GM20000 (cell line): ENCODE data around the gene KDM4B.
"Not testable (repeated sequence)": the region's sequence is repeated elsewhere in the genome, so short reads cannot be mapped to it uniquely, and the experiment has no call there.

ENCODE experiments used
- DNase-seq: peaks from one replicate; pipeline ENCODE4 v3.0.0; 2012; ENCODE audit warnings: low spot score
- CTCF ChIP-seq: IDR thresholded peaks from 2 replicates; pipeline ENCODE4 v1.5.1; 2012; ENCODE audit warnings: mild to moderate bottlenecking, control low read depth; ENCODE audit errors: extremely low read depth, missing control alignments

Gene KDM4B

GRCh38 chr19:4935444-4935843 is 33.5 kb upstream of the KDM4B start:
- DNase-seq: no peak
- TF ChIP-seq CTCF: no peak

- TF ChIP-seq CTCF: no peak
- DNase-seq: no peak
Observed at GRCh38 chr19:4937060-4937459, 31.9 kb upstream of the KDM4B start.

GRCh38 chr19:4938461-4938860 is 30.5 kb upstream of the KDM4B start:
- not testable (repeated sequence) for DNase-seq

GRCh38 chr19:4939466-4939865 is 29.4 kb upstream of the KDM4B start:
- TF ChIP-seq CTCF: no peak
- DNase-seq: no peak

- not testable (repeated sequence) for DNase-seq
Observed at GRCh38 chr19:4941638-4942169, 27.2 kb upstream of the KDM4B start.

- DNase-seq: not testable (repeated sequence)
Observed at GRCh38 chr19:4950650-4951049, 18.3 kb upstream of the KDM4B start.

GRCh38 chr19:4951656-4952055 is 17.3 kb upstream of the KDM4B start:
- no peak for DNase-seq
- TF ChIP-seq CTCF: no peak

- TF ChIP-seq CTCF: no peak
- DNase-seq: no peak
Observed at GRCh38 chr19:4952945-4953344, 16.0 kb upstream of the KDM4B start.

GRCh38 chr19:4954320-4955149 is 14.4 kb upstream of the KDM4B start:
- DNase-seq: not testable (repeated sequence)
